Measurements from ENCODE around the gene RPS6KL1. TPM values are rescaled to one million over a fixed set of nuclear protein-coding genes. Genes with fewer than 3 reads are reported as not detected.

The RPS6KL1 gene
- polyA plus RNA-seq, 1 donor from 2014 or later, result 147 TPM

GRCh38 chr14:74956027-74956279 lies 32.9 kb upstream of the RPS6KL1 start:
- H3K27me3 ChIP-seq (ENCODE audit: insufficient read depth, low read depth, low read length), result peaks cover 14% of the 10 kb centered on the region
- no peak overlapping the region for H2AFZ ChIP-seq (ENCODE audit: low read depth, low read length)
- no peak overlapping the region for H3K4me3 ChIP-seq (ENCODE audit: low read length)
- no peaks in the 10 kb centered on the region for H3K9me3 ChIP-seq (ENCODE audit: low read length)
- no peak overlapping the region for H3K4me2 ChIP-seq (ENCODE audit: low read length)
- no peak overlapping the region for H3K27ac ChIP-seq (ENCODE audit: low read length)
- no peaks in the 10 kb centered on the region for H3K36me3 ChIP-seq (ENCODE audit: insufficient read depth, low read length)
- no peak for TF ChIP-seq MXI1 (conservative IDR thresholded peaks at IDR 0.05; ENCODE audit: poor library complexity, severe bottlenecking)
- no peak for TF ChIP-seq EP300 (conservative IDR thresholded peaks at IDR 0.05; ENCODE audit: poor library complexity, severe bottlenecking)
- TF ChIP-seq TAF1 (IDR thresholded peaks at IDR 0.05; ENCODE audit: low read depth), result no peak
- no peak for TF ChIP-seq REST (IDR thresholded peaks at IDR 0.05; ENCODE audit: borderline replicate concordance)
- TF ChIP-seq EZH2 (IDR thresholded peaks at IDR 0.05; ENCODE audit: borderline replicate concordance, insufficient read depth, low read length, poor library complexity, severe bottlenecking), result no peak
- TF ChIP-seq SMC3 (conservative IDR thresholded peaks at IDR 0.05; ENCODE audit: poor library complexity), result no peak
- TF ChIP-seq CTCF (IDR thresholded peaks at IDR 0.05; ENCODE audit: poor library complexity, severe bottlenecking), result no peak
- TF ChIP-seq POLR2AphosphoS5 (IDR thresholded peaks at IDR 0.05), result no peak
- no peak for TF ChIP-seq RAD21 (conservative IDR thresholded peaks at IDR 0.05)
- H3K9ac ChIP-seq (ENCODE audit: low read length), result no peak overlapping the region
- H4K20me1 ChIP-seq (ENCODE audit: insufficient read depth), result no peaks in the 10 kb centered on the region
- no peaks in the 10 kb centered on the region for H3F3A ChIP-seq (ENCODE audit: insufficient read depth, low read length, poor library complexity, severe bottlenecking)
- H3K79me2 ChIP-seq (replicated peaks; ENCODE audit: insufficient read depth, low read length), result no peaks in the 10 kb centered on the region
- H3K9me2 ChIP-seq (ENCODE audit: insufficient read depth, low read length), result no peaks in the 10 kb centered on the region

DNA sequence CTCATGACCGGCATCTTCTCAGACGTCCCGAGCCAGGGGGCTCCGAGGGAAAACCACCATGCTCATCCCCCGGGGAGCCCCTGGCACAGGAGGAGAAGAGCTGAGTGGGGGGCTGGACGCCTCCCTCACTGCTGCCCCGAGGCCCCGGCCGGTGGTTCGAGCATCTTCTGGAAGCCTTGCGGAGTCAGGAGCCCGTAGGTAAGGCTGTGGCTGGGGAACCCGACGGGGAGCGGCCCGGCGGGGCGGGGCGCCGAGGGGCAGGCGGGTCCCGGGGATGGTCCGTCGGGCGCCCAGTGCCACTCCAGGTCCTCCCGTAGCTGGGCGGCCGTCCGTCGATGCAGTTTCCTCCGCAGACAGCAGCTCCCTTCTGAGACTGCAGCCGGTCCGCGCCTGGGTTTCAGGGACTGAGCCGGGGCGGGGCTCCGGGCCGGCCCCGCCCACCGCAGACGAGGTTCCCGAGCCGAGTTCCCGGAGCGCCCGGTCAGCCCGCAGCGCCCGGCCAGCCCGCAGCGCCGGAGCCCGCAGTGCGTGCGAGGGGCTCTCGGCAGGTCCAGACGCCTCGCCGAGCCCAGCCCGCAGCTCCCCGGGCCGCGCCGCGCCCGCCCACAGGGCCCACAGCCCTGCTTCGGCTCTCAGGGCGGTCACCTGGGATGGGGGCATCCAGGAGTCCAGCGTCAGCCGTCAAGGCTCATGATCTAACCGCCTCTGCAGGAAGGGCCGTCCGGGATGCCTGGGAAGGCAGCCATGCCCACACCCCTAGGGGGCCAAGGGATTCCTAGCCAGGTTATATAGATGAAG lies 32.4 kb upstream of the RPS6KL1 start, which contains the start of gene PGF:
PGF (minus strand) TSS at position 369 of the 798 bp plus-strand sequence; CDS start at position 14, 355 bp downstream.
- Histone ChIP-seq H3K27ac (ENCODE audit: low read length) (no peak within 1 kb of the TSS), H3K79me2 (replicated peaks; ENCODE audit: insufficient read depth, low read length) (no peaks in the 10 kb centered on the region), H3K27me3 (ENCODE audit: insufficient read depth, low read depth, low read length) (peaks cover 14% of the 10 kb centered on the region), H4K20me1 (ENCODE audit: insufficient read depth) (no peaks in the 10 kb centered on the region), H2AFZ (ENCODE audit: low read depth, low read length) (no peak within 1 kb of the TSS), H3K9ac (ENCODE audit: low read length) (no peak within 1 kb of the TSS), H3K4me2 (ENCODE audit: low read length) (no peak within 1 kb of the TSS), H3K36me3 (ENCODE audit: insufficient read depth, low read length) (no peaks in the 10 kb centered on the region), H3K9me2 (ENCODE audit: insufficient read depth, low read length) (no peaks in the 10 kb centered on the region), H3K9me3 (ENCODE audit: low read length) (no peaks in the 10 kb centered on the region), H3F3A (ENCODE audit: insufficient read depth, low read length, poor library complexity, severe bottlenecking) (no peaks in the 10 kb centered on the region), H3K4me3 (ENCODE audit: low read length) (peak within 1 kb of the TSS; percentile 39)
- TF ChIP-seq TAF1 (IDR thresholded peaks at IDR 0.05; ENCODE audit: low read depth) (no peak), MXI1 (conservative IDR thresholded peaks at IDR 0.05; ENCODE audit: poor library complexity, severe bottlenecking) (no peak), CTCF (IDR thresholded peaks at IDR 0.05; ENCODE audit: poor library complexity, severe bottlenecking) (no peak), EZH2 (IDR thresholded peaks at IDR 0.05; ENCODE audit: borderline replicate concordance, insufficient read depth, low read length, poor library complexity, severe bottlenecking) (no peak), POLR2AphosphoS5 (IDR thresholded peaks at IDR 0.05) (no peak), SMC3 (conservative IDR thresholded peaks at IDR 0.05; ENCODE audit: poor library complexity) (no peak), EP300 (conservative IDR thresholded peaks at IDR 0.05; ENCODE audit: poor library complexity, severe bottlenecking) (no peak), REST (IDR thresholded peaks at IDR 0.05; ENCODE audit: borderline replicate concordance) (no peak)
